ENCODE results near the gene CSTF2T.

DNA sequence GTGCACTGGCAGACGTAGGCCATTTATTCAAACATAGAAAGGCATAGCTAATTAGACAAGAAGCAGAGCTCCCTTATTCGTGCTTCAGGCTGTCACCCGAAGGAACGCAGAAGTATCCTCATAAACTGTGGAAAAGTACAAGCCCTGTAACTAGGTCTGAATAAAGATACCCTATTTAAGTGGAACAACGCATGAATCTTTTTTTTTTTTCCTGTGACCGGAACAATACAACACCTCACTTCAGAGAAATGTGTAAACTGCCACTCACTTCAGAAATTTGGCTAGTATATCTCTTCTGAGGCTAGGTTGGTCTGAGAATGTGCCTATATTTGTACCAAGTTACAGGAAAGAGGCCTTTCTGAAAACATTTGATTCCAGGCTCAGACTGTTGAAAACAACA is 8.0 kb upstream of the CSTF2T start:
- TF ChIP-seq, protein P1, sequence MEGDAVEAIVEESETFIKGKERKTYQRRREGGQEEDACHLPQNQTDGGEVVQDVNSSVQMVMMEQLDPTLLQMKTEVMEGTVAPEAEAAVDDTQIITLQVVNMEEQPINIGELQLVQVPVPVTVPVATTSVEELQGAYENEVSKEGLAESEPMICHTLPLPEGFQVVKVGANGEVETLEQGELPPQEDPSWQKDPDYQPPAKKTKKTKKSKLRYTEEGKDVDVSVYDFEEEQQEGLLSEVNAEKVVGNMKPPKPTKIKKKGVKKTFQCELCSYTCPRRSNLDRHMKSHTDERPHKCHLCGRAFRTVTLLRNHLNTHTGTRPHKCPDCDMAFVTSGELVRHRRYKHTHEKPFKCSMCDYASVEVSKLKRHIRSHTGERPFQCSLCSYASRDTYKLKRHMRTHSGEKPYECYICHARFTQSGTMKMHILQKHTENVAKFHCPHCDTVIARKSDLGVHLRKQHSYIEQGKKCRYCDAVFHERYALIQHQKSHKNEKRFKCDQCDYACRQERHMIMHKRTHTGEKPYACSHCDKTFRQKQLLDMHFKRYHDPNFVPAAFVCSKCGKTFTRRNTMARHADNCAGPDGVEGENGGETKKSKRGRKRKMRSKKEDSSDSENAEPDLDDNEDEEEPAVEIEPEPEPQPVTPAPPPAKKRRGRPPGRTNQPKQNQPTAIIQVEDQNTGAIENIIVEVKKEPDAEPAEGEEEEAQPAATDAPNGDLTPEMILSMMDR (IDR thresholded peaks at IDR 0.05), result no peak
- TF ChIP-seq POLR2A (IDR thresholded peaks at IDR 0.05), result no peak
